HEK293 (cell line): ENCODE data around the gene DNAI1.

Source experiments
- CTCF ChIA-PET: fragments of 350-600 bp; formaldehyde crosslinking; extraction: SDS; loops from one replicate; lab custom pipeline; 2021; ENCODE audit warnings: antibody characterized with exemption; lab: Yijun Ruan, JAX
- POLR2A ChIA-PET: fragments of 300-600 bp; formaldehyde crosslinking; extraction: SDS; loops from one replicate; lab custom pipeline; 2020; ENCODE audit warnings: antibody characterized with exemption, inconsistent platforms; lab: Yijun Ruan, JAX
- H3K27ac ChIP-seq: fragments of 200-500 bp; sonication (Bioruptor generic); 2 replicates; pipeline ENCODE4 v1.5.1; 2014; ENCODE audit warnings: low read depth, low read length, control low read depth, inconsistent platforms; ENCODE audit errors: extremely low read depth
- H3K36me3 ChIP-seq, 2 experiments: fragments of 200-500 bp in 1 of 2; sonication (Bioruptor generic) in 1 of 2; 1 replicate in 1 of 2; 2 replicates in 1 of 2; pipeline ENCODE4 v1.5.1; 2014 to 2017; ENCODE audit warnings: inconsistent platforms in 2 of 2, low read length in 2 of 2; ENCODE audit not compliant: control insufficient read depth in 2 of 2, insufficient read depth in 1 of 2
- H3K4me1 ChIP-seq: fragments of 200-500 bp; sonication (Bioruptor generic); 2 replicates; pipeline ENCODE4 v1.5.1; 2014; ENCODE audit warnings: mild to moderate bottlenecking, low read length, inconsistent platforms; ENCODE audit not compliant: control insufficient read depth, insufficient read depth
- H3K4me3 ChIP-seq: 2 replicates; pipeline ENCODE4 v1.5.1; 2011; ENCODE audit warnings: low read depth, mild to moderate bottlenecking, control low read depth, low read length, moderate library complexity
- H3K9me3 ChIP-seq: fragments of 200-500 bp; sonication (Bioruptor generic); 2 replicates; pipeline ENCODE4 v1.5.1; 2014; ENCODE audit warnings: low read depth, low read length, inconsistent platforms; ENCODE audit not compliant: control insufficient read depth, insufficient read depth
- GLIS2 ChIP-seq: fragments of 450-650 bp; formaldehyde crosslinking; IDR thresholded peaks from 2 replicates; pipeline ENCODE4 v1.5.1; 2016; ENCODE audit warnings: missing biosample characterization, missing genetic modification characterization
- KLF8 ChIP-seq: fragments of 450-650 bp; formaldehyde crosslinking; IDR thresholded peaks from 2 replicates; pipeline ENCODE4 v1.5.1; 2016; ENCODE audit warnings: missing biosample characterization, missing genetic modification characterization
- SALL2 ChIP-seq: fragments of 450-650 bp; formaldehyde crosslinking; IDR thresholded peaks from 2 replicates; pipeline ENCODE4 v1.5.0; 2017; ENCODE audit warnings: missing biosample characterization, mild to moderate bottlenecking, missing genetic modification characterization, borderline replicate concordance
- SP7 ChIP-seq: fragments of 450-650 bp; formaldehyde crosslinking; IDR thresholded peaks from 2 replicates; pipeline ENCODE4 v1.5.1; 2016; ENCODE audit warnings: missing biosample characterization, missing genetic modification characterization
- ZBTB26 ChIP-seq: fragments of 450-650 bp; formaldehyde crosslinking; optimal IDR thresholded peaks from 2 replicates; pipeline ENCODE3; 2016; ENCODE audit warnings: missing biosample characterization, mild to moderate bottlenecking, missing genetic modification characterization
- ZEB2 ChIP-seq: fragments of 450-650 bp; formaldehyde crosslinking; IDR thresholded peaks from 2 replicates; pipeline ENCODE4 v1.5.1; 2016; ENCODE audit warnings: missing biosample characterization, missing genetic modification characterization
- ZNF16 ChIP-seq: fragments of 450-650 bp; formaldehyde crosslinking; IDR thresholded peaks from 2 replicates; pipeline ENCODE4 v1.5.1; 2016; ENCODE audit warnings: low read depth, missing biosample characterization, missing genetic modification characterization
- ZNF366 ChIP-seq: fragments of 450-650 bp; formaldehyde crosslinking; conservative IDR thresholded peaks from 2 replicates; pipeline ENCODE4 v1.5.1; 2016; ENCODE audit warnings: missing biosample characterization, missing genetic modification characterization
- ZNF37A ChIP-seq: fragments of 450-650 bp; IDR thresholded peaks from 2 replicates; pipeline ENCODE4 v1.5.1; 2018; ENCODE audit warnings: missing biosample characterization, missing genetic modification characterization
- ZNF398 ChIP-seq: fragments of 450-650 bp; formaldehyde crosslinking; IDR thresholded peaks from 2 replicates; pipeline ENCODE4 v1.5.1; 2017; ENCODE audit warnings: missing biosample characterization, missing genetic modification characterization
- ZNF433 ChIP-seq: fragments of 450-650 bp; formaldehyde crosslinking; IDR thresholded peaks from 2 replicates; pipeline ENCODE4 v1.5.1; 2016; ENCODE audit warnings: missing biosample characterization, missing genetic modification characterization, low read depth
- ZNF510 ChIP-seq: fragments of 450-650 bp; formaldehyde crosslinking; IDR thresholded peaks from 2 replicates; pipeline ENCODE4 v1.5.1; 2018; ENCODE audit warnings: mild to moderate bottlenecking, missing genetic modification characterization, missing biosample characterization; ENCODE audit not compliant: insufficient replicate concordance
- ZNF530 ChIP-seq: fragments of 450-650 bp; formaldehyde crosslinking; IDR thresholded peaks from 2 replicates; pipeline ENCODE4 v1.5.1; 2016; ENCODE audit warnings: low read depth, missing biosample characterization, missing genetic modification characterization
- ZNF548 ChIP-seq: fragments of 450-650 bp; formaldehyde crosslinking; IDR thresholded peaks from 2 replicates; pipeline ENCODE4 v1.5.1; 2016; ENCODE audit warnings: missing biosample characterization, missing genetic modification characterization
- ZNF660 ChIP-seq: fragments of 450-650 bp; IDR thresholded peaks from 2 replicates; pipeline ENCODE4 v1.5.1; 2018; ENCODE audit warnings: missing biosample characterization, mild to moderate bottlenecking, missing genetic modification characterization
- TF ChIP-seq, protein P1 (sequence below): fragments of 450-650 bp; formaldehyde crosslinking; IDR thresholded peaks from 2 replicates; pipeline ENCODE4 v1.5.1; 2016; ENCODE audit warnings: missing biosample characterization, missing genetic modification characterization
- TF ChIP-seq, protein P2 (sequence below): sonication (generic); formaldehyde crosslinking; IDR thresholded peaks from 2 replicates; pipeline ENCODE4 v1.8.1; 2022; ENCODE audit warnings: mild to moderate bottlenecking, moderate library complexity, missing genetic modification reagents
- TF ChIP-seq, protein P3 (sequence below): fragments of 450-650 bp; formaldehyde crosslinking; IDR thresholded peaks from 2 replicates; pipeline ENCODE4 v1.5.1; 2016; ENCODE audit warnings: missing biosample characterization, missing genetic modification characterization, borderline replicate concordance

The DNAI1 gene

DNA sequence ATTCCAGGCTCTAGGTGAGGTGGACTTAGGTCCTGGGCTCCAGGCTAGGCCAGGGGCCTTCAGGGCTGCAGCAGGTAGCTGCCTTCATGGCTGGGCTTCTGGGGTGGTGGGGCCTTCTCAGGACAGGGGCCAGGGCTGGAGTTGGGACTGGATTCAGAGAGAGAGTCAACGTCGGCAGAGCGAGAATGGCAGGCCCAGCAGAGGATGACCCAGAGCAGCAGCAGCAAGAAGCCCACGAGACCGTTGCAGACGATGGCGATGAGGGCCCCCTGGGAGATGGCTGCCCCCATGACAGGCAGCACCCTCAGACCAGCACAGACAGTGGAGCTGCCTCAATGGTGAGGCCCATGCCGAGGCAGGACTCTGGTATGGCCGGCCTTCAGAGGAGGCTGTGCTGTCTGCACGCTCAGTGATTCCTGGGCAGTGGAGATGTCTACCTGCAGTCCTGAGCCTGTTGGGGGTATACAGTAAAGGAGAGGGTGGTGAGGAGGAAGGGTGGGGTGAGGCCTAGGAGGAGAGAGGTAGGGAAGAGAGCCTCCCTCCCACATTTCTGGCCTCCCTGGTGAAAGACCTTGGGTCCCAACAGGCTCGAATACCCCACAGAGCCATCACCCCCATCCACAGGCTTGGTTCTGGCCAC is 62.9 kb downstream of the DNAI1 start (continued):
- TF ChIP-seq, protein P1, sequence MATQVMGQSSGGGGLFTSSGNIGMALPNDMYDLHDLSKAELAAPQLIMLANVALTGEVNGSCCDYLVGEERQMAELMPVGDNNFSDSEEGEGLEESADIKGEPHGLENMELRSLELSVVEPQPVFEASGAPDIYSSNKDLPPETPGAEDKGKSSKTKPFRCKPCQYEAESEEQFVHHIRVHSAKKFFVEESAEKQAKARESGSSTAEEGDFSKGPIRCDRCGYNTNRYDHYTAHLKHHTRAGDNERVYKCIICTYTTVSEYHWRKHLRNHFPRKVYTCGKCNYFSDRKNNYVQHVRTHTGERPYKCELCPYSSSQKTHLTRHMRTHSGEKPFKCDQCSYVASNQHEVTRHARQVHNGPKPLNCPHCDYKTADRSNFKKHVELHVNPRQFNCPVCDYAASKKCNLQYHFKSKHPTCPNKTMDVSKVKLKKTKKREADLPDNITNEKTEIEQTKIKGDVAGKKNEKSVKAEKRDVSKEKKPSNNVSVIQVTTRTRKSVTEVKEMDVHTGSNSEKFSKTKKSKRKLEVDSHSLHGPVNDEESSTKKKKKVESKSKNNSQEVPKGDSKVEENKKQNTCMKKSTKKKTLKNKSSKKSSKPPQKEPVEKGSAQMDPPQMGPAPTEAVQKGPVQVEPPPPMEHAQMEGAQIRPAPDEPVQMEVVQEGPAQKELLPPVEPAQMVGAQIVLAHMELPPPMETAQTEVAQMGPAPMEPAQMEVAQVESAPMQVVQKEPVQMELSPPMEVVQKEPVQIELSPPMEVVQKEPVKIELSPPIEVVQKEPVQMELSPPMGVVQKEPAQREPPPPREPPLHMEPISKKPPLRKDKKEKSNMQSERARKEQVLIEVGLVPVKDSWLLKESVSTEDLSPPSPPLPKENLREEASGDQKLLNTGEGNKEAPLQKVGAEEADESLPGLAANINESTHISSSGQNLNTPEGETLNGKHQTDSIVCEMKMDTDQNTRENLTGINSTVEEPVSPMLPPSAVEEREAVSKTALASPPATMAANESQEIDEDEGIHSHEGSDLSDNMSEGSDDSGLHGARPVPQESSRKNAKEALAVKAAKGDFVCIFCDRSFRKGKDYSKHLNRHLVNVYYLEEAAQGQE (tag by site-specific recombination) = no peak
- TF ChIP-seq ZNF660 (no peak), ZNF530 (tag by site-specific recombination) (no peak), ZNF510 (tag by site-specific recombination) (no peak), ZNF548 (tag by site-specific recombination) (no peak), GLIS2 (tag by site-specific recombination) (no peak), ZNF16 (tag by site-specific recombination) (no peak)

- H3K36me3 ChIP-seq = no peaks in the 10 kb centered on the region
- no peak overlapping the region for H3K27ac ChIP-seq
- H3K9me3 ChIP-seq = no peaks in the 10 kb centered on the region
- peak overlapping the region; percentile 37 for H3K4me3 ChIP-seq
- no peaks in the 10 kb centered on the region for H3K4me1 ChIP-seq
- ChIA-PET CTCF (interaction anchor here (1.7 kb wide), 1 partner anchor 22 kb away, joined by 4 read pairs; no protein-coding TSS in a partner anchor), POLR2A (interaction anchor here (0.7 kb wide), 1 partner anchor 21 kb away, joined by 3 read pairs; no protein-coding TSS in a partner anchor)
- TF ChIP-seq ZNF398 (tag by site-specific recombination) (peak; percentile 57), KLF8 (tag by site-specific recombination) (no peak), ZEB2 (tag by site-specific recombination) (peak; percentile 30; the same call in 1 of the 2 replicates), ZNF433 (tag by site-specific recombination) (no peak), ZBTB26 (tag by site-specific recombination) (peak; percentile 68), SALL2 (tag by site-specific recombination) (no peak), ZNF37A (tag by site-specific recombination) (no peak), SP7 (tag by site-specific recombination) (0 out of 2 replicates have a peak, but pooled peaks have one; percentile 20), ZNF366 (tag by site-specific recombination) (peak; percentile 35; the same call in 1 of the 2 replicates)
- TF ChIP-seq, protein P2, sequence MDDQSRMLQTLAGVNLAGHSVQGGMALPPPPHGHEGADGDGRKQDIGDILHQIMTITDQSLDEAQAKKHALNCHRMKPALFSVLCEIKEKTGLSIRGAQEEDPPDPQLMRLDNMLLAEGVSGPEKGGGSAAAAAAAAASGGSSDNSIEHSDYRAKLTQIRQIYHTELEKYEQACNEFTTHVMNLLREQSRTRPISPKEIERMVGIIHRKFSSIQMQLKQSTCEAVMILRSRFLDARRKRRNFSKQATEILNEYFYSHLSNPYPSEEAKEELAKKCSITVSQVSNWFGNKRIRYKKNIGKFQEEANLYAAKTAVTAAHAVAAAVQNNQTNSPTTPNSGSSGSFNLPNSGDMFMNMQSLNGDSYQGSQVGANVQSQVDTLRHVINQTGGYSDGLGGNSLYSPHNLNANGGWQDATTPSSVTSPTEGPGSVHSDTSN = no peak
- TF ChIP-seq, protein P3, sequence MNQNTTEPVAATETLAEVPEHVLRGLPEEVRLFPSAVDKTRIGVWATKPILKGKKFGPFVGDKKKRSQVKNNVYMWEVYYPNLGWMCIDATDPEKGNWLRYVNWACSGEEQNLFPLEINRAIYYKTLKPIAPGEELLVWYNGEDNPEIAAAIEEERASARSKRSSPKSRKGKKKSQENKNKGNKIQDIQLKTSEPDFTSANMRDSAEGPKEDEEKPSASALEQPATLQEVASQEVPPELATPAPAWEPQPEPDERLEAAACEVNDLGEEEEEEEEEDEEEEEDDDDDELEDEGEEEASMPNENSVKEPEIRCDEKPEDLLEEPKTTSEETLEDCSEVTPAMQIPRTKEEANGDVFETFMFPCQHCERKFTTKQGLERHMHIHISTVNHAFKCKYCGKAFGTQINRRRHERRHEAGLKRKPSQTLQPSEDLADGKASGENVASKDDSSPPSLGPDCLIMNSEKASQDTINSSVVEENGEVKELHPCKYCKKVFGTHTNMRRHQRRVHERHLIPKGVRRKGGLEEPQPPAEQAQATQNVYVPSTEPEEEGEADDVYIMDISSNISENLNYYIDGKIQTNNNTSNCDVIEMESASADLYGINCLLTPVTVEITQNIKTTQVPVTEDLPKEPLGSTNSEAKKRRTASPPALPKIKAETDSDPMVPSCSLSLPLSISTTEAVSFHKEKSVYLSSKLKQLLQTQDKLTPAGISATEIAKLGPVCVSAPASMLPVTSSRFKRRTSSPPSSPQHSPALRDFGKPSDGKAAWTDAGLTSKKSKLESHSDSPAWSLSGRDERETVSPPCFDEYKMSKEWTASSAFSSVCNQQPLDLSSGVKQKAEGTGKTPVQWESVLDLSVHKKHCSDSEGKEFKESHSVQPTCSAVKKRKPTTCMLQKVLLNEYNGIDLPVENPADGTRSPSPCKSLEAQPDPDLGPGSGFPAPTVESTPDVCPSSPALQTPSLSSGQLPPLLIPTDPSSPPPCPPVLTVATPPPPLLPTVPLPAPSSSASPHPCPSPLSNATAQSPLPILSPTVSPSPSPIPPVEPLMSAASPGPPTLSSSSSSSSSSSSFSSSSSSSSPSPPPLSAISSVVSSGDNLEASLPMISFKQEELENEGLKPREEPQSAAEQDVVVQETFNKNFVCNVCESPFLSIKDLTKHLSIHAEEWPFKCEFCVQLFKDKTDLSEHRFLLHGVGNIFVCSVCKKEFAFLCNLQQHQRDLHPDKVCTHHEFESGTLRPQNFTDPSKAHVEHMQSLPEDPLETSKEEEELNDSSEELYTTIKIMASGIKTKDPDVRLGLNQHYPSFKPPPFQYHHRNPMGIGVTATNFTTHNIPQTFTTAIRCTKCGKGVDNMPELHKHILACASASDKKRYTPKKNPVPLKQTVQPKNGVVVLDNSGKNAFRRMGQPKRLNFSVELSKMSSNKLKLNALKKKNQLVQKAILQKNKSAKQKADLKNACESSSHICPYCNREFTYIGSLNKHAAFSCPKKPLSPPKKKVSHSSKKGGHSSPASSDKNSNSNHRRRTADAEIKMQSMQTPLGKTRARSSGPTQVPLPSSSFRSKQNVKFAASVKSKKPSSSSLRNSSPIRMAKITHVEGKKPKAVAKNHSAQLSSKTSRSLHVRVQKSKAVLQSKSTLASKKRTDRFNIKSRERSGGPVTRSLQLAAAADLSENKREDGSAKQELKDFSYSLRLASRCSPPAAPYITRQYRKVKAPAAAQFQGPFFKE = no peak
Observed at GRCh38 chr9:34522091-34522887, 63.7 kb downstream of the DNAI1 start.
